Measurements from ENCODE around the gene BIRC3. TPM values are rescaled to one million over a fixed set of nuclear protein-coding genes. Genes with fewer than 3 reads are reported as not detected.

The BIRC3 gene
- total and polyA plus RNA-seq, 2 of the 8 experiments (the other 6 are each of a cell fraction or from before 2014, with no cell fraction given): 0.08 to 0.20 TPM

- TF ChIP-seq RNF2 (IDR thresholded peaks at IDR 0.05; ENCODE audit: borderline replicate concordance, low read depth, low read length, missing control alignments, poor library complexity, severe bottlenecking): no peak
Observed at GRCh38 chr11:102357116-102357515, 39.8 kb downstream of the BIRC3 start (continued).
